K562 (cell line): Measurements from ENCODE around the gene SUOX. TPM values are rescaled to one million over a fixed set of nuclear protein-coding genes. Genes with fewer than 3 reads are reported as not detected.

Experiments used
- ATAC-seq: fragments of 200-7000 bp; cut with Tn5 transposase; 3 replicates; pipeline ENCODE4 v1.9.1; 2020; ENCODE audit warnings: moderate library complexity
- BruUV-seq: library from RNA; stranded (reverse); fragments of 400-500 nt; replicated peaks from 2 replicates; lab custom pipeline; 2021; lab: Mats Ljungman, UMichigan
- CTCF ChIA-PET: fragments of 300-600 bp; formaldehyde crosslinking; extraction: SDS; loops from one replicate; lab custom pipeline; 2021; ENCODE audit warnings: low intra/inter-chr PET ratio; lab: Yijun Ruan, JAX
- POLR2A ChIA-PET: fragments of 300-600, 350-650 bp; sonication (Branson Sonifier 250); formaldehyde crosslinking; extraction: SDS; loops from one replicate; lab custom pipeline; 2021; ENCODE audit warnings: antibody characterized with exemption, inconsistent platforms; lab: Yijun Ruan, JAX
- DNase-seq, 4 experiments: peaks; one replicate each; pipeline versions ENCODE4 v3.0.0 to v3.0.0-alpha.2; 2011 to 2018; ENCODE audit warnings: low spot score in 3 of 4, mixed read lengths in 3 of 4; ENCODE audit errors: extremely low read depth in 1 of 4
- FAIRE-seq: peaks from 2 replicates; lab custom pipeline; 2011; peaks lifted over from hg19 to GRCh38; lab: Jason Lieb, UNC
- H2AFZ ChIP-seq: 2 replicates; pipeline ENCODE4 v1.6.0; 2011; ENCODE audit warnings: low read depth, low read length, control low read depth, inconsistent platforms
- H3K27ac ChIP-seq: fragments of 200-600 bp; 3 replicates; pipeline ENCODE4 v1.8.0; 2011; ENCODE audit warnings: low read depth, mild to moderate bottlenecking, control low read depth, inconsistent platforms, low read length, moderate library complexity, mixed read lengths; ENCODE audit errors: extremely low read depth
- H3K27me3 ChIP-seq, 2 experiments: fragments of 300-600 bp in 1 of 2; 2 replicates in 1 of 2; 3 replicates in 1 of 2; pipeline versions ENCODE4 v1.6.0 to v1.8.0; 2011; ENCODE audit warnings: inconsistent platforms in 2 of 2, low read length in 2 of 2, mild to moderate bottlenecking in 1 of 2, mixed read lengths in 1 of 2, moderate library complexity in 1 of 2; ENCODE audit not compliant: control insufficient read depth in 2 of 2, insufficient read depth in 2 of 2
- H3K36me3 ChIP-seq: fragments of 300-600 bp; 3 replicates; pipeline ENCODE4 v1.8.0; 2011; ENCODE audit warnings: mild to moderate bottlenecking, low read length, inconsistent platforms; ENCODE audit not compliant: control insufficient read depth, insufficient read depth
- H3K4me1 ChIP-seq, 2 experiments: fragments of 200-600 bp in 1 of 2; replicated peaks in 1 of 2; 2 replicates in 1 of 2; 3 replicates in 1 of 2; pipeline versions ENCODE4 v1.5.1 to v1.8.0; 2011; ENCODE audit warnings: inconsistent platforms in 2 of 2, low read length in 2 of 2, mild to moderate bottlenecking in 1 of 2, mixed read lengths in 1 of 2, moderate library complexity in 1 of 2; ENCODE audit not compliant: control insufficient read depth in 2 of 2, insufficient read depth in 2 of 2
- H3K4me2 ChIP-seq: 2 replicates; pipeline ENCODE4 v1.6.1; 2011; ENCODE audit warnings: low read length, control low read depth, inconsistent platforms, mixed read lengths; ENCODE audit not compliant: insufficient read depth
- H3K4me3 ChIP-seq: fragments of 200-600 bp; sonication (generic), shearing (Covaris generic); 2 replicates; pipeline ENCODE4 v1.5.1; 2016; ENCODE audit warnings: control low read depth, inconsistent platforms
- H3K79me2 ChIP-seq: fragments of 200-600 bp; 3 replicates; pipeline ENCODE4 v1.8.0; 2011; ENCODE audit warnings: low read length, inconsistent platforms; ENCODE audit not compliant: control insufficient read depth, insufficient read depth
- H3K9ac ChIP-seq, 2 experiments: 2 replicates each; pipeline versions ENCODE4 v1.6.0 to v1.6.1; 2011; ENCODE audit warnings: low read depth in 2 of 2, low read length in 2 of 2, control low read depth in 1 of 2, inconsistent platforms in 1 of 2, mild to moderate bottlenecking in 1 of 2, mixed read lengths in 1 of 2; ENCODE audit not compliant: insufficient read depth in 1 of 2
- H3K9me1 ChIP-seq: one replicate; pipeline ENCODE4 v1.6.0; 2011; ENCODE audit warnings: inconsistent platforms, mild to moderate bottlenecking, low read length, moderate library complexity; ENCODE audit not compliant: control insufficient read depth, insufficient read depth
- H3K9me3 ChIP-seq: replicated peaks from 2 replicates; pipeline ENCODE4 v1.5.1; 2011; ENCODE audit warnings: low read depth, low read length, inconsistent platforms; ENCODE audit not compliant: control insufficient read depth, insufficient read depth
- H4K20me1 ChIP-seq: replicated peaks from 2 replicates; pipeline ENCODE4 v1.6.1; 2011; ENCODE audit warnings: low read length, inconsistent platforms, mixed read lengths; ENCODE audit not compliant: control insufficient read depth, insufficient read depth
- ATF1 ChIP-seq, 2 experiments: fragments of 450-650 bp in 1 of 2; IDR thresholded peaks; 2 replicates each; pipeline ENCODE4 v1.6.1; 2016; ENCODE audit warnings: missing compliant biosample characterization in 1 of 2, missing genetic modification characterization in 1 of 2
- BRD4 ChIP-seq: fragments of 200-600 bp; sonication (generic); IDR thresholded peaks from 2 replicates; pipeline ENCODE4 v1.6.1; 2017; ENCODE audit warnings: inconsistent platforms
- MYNN ChIP-seq, 2 experiments: sonication (generic); formaldehyde crosslinking in 1 of 2; IDR thresholded peaks; 2 replicates each; pipeline versions ENCODE4 v1.5.0 to v1.6.1; 2016 to 2020; ENCODE audit warnings: antibody characterized with exemption in 1 of 2, missing genetic modification reagents in 1 of 2
- POLR2G ChIP-seq: fragments of 200-400 bp; formaldehyde crosslinking; IDR thresholded peaks from 2 replicates; pipeline ENCODE4 v1.6.1; 2017; ENCODE audit warnings: low read depth, mild to moderate bottlenecking, antibody characterized with exemption, low read length, moderate library complexity
- PYGO2 ChIP-seq: fragments of 450-650 bp; IDR thresholded peaks from 2 replicates; pipeline ENCODE4 v1.6.1; 2016; ENCODE audit warnings: mild to moderate bottlenecking, missing genetic modification characterization, moderate library complexity, missing compliant biosample characterization
- RBFOX2 ChIP-seq: fragments of 200-400 bp; formaldehyde crosslinking; IDR thresholded peaks from 2 replicates; pipeline ENCODE4 v1.6.1; 2017; ENCODE audit warnings: low read depth, mild to moderate bottlenecking, low read length, moderate library complexity
- ZBTB7A ChIP-seq: IDR thresholded peaks from 2 replicates; pipeline ENCODE4 v1.6.1; 2011; ENCODE audit warnings: low read depth, mild to moderate bottlenecking, low read length, moderate library complexity, borderline replicate concordance; ENCODE audit not compliant: control insufficient read depth
- WGBS: fragments of 100-300 bp; shearing (Covaris generic); methylation state at CpG from one replicate; pipeline ENCODE4 v1.1.6; 2016; ENCODE audit warnings: low coverage, mixed read lengths; ENCODE audit not compliant: insufficient coverage; ENCODE audit errors: missing lambda C conversion rate; 5-methylcytosine and 5-hydroxymethylcytosine counted together
- in situ Hi-C: fragments of 300-500 bp; cut with MboI; formaldehyde crosslinking; loops from 4 replicates; pipeline ENCODE4 v1.15.0; 2018; ENCODE audit warnings: inconsistent platforms, mixed read lengths
- intact Hi-C: fragments of 100-400 bp; cut with micrococcal nuclease; formaldehyde crosslinking; loops from 2 replicates; pipeline ENCODE4 v1.14.2; 2022
- polyA plus RNA-seq, 8 experiments: library from polyadenylated mRNA; depleted of rRNA in 4 of 8; stranded (reverse) in 5 of 8; unstranded in 3 of 8; fragments of >200 nt; fragmentation: Nextera tagmentation in 2 of 8; fragmentation: Illumina TruSeq in 1 of 8; extraction: Ambion mirVana in 2 of 8; extraction: Trizol in 1 of 8; gene quantifications; 2 replicates each; pipeline versions ENCODE4 v1.2.1 to v1.2.3, GENCODE V29; 2011 to 2014; ENCODE audit warnings: inconsistent platforms in 1 of 8, missing spikeins in 1 of 8
- total RNA-seq, 7 experiments: library from RNA; depleted of rRNA in 6 of 7; stranded (reverse); fragments of >200 nt in 6 of 7; fragmentation: Illumina TruSeq in 2 of 7; extraction: Trizol in 2 of 7; gene quantifications; 2 replicates each; pipeline versions ENCODE4 v1.2.1 to v1.2.3, GENCODE V29; 2011 to 2021; ENCODE audit warnings: low replicate concordance in 1 of 7

Gene SUOX
- total and polyA plus RNA-seq, 9 of the 15 experiments (the other 6 are each of a cell fraction or from before 2014, with no cell fraction given), result 9.2 to 39.7 (median 25.4) TPM

GRCh38 chr12:56034586-56035332 lies 37.7 kb downstream of the SUOX start:
- Histone ChIP-seq H3K9me3 (no peaks in the 10 kb centered on the region), H3K4me1 (peaks cover 5 to 6% of the 10 kb centered on the region in 2 experiments; a peak in 3 of 5 replicates), H3K9me1 (no peaks in the 10 kb centered on the region), H3K4me2 (no peak overlapping the region), H2AFZ (no peak overlapping the region), H4K20me1 (no peaks in the 10 kb centered on the region), H3K4me3 (no peak overlapping the region), H3K79me2 (no peaks in the 10 kb centered on the region), H3K36me3 (peaks cover 79% of the 10 kb centered on the region), H3K27me3 (no peaks in the 10 kb centered on the region), H3K27ac (no peak overlapping the region), H3K9ac (0 out of 4 replicates have a peak overlapping the region, but pooled peaks of 1 of the 2 experiments have one; percentile 53)
- no peak for ATAC-seq
- in situ Hi-C loops (loop anchor here (5.0 kb wide), 2 partner anchors 37 to 297 kb away; partner anchors contain the start of gene SUOX), intact Hi-C loops (no loop called here)
- BruUV-seq, result no TSS peak
- FAIRE-seq, result no peak
- 87% methylated on average over 18 of the region's 21 CpGs for WGBS
- ChIA-PET POLR2A (no interaction called here), CTCF (no interaction called here)
- no peak for DNase-seq
- TF ChIP-seq ATF1 (CRISPR knock-in tag; IDR thresholded peaks at IDR 0.05) (no peak), ATF1 (tag; IDR thresholded peaks at IDR 0.05) (no peak), RBFOX2 (0 out of 2 replicates have a peak, but pooled peaks have one; percentile 23), POLR2G (peak; percentile 38), PYGO2 (tag) (no peak), ZBTB7A (no peak), BRD4 (no peak), MYNN (IDR thresholded peaks at IDR 0.05) (no peak), MYNN (CRISPR knock-in tag; IDR thresholded peaks at IDR 0.05) (no peak)
